ENCODE results near the gene TMC1.

TMC1 gene

DNA sequence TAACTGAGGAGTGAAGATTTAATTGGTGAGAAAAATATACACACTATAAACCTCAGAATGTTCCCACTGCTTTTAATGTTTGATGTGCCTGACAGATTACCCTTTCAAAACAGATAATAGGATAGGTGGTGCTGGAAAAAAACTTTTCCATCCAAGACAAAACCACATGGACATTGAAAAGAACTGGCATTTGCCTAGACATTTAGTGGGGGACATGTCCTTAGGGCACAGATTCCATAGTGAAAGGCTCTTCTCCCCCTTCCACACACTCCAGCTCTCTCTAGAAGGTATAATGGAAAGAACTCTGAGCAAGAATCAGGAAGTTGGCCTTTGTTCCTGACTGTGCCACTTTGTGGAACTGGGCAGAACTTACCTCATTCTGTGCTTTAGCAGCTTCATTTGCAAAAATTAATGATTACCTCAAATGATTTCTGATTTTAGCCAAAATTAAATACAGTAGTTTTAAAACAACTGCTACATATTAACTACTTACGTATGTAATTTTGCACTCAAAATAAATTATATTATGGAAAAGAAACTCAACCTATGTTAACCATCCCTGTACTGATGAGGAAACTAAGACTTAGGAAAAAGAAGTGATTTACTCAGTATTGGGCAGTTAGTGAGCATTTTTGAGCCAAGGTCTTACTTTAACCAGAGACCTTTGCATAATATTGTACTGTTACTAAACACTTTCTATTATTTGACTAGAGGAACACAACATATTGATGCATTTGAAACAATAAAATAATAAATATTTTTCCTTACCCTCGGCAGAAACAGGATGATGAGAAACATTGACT lies 43.3 kb downstream of the TMC1 start:
- in situ Hi-C loops (cut with HindIII; ENCODE audit: low sequenced_read_pairs): no loop called here
- no peak for TF ChIP-seq CTCF (IDR thresholded peaks at IDR 0.05; ENCODE audit: low read depth, low read length, missing control alignments)
- DNase-seq (ENCODE audit: low read depth): no peak
- no peak overlapping the region for H3K4me3 ChIP-seq (ENCODE audit: low read depth, low read length)

- no peak for TF ChIP-seq CTCF (IDR thresholded peaks at IDR 0.05; ENCODE audit: low read depth, low read length, missing control alignments)
- H3K4me3 ChIP-seq (ENCODE audit: low read depth, low read length): no peak overlapping the region
- in situ Hi-C loops (cut with HindIII; ENCODE audit: low sequenced_read_pairs): no loop called here
- no peak for DNase-seq (ENCODE audit: low read depth)
Observed at GRCh38 chr9:72565535-72565934, 44.1 kb downstream of the TMC1 start.

DNA sequence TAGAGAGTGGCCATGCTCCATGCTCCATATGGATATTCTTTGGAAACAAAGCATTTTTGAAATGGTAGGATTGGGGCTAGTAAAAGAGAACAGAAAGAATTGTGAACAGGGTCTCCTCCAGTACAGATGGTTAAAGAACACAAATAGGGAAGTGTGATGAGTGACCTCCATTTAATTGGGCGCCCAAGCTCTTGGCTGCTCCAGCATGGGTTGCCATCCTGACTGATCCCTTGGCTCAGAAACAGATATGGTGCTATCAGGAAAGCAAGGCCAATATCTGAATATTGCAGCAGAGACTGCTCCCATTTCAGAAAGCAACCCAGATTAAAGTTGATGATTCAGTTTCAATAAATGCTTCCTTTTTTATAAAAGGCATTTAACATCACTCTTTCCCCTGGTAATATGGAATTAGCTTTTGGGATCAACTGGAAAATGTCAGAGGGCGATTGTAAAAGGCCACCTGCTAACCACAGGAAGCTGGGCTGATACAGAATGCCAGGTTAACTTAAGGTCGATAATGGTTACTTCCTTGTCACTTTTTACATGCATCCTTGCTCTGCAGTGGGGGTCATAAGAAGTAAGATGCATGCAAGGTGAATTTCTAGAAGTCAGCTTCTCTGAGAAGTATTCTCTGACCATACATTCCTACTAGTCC lies 52.9 kb downstream of the TMC1 start:
- no peak overlapping the region for H3K4me3 ChIP-seq (ENCODE audit: low read depth, low read length)
- no peak for TF ChIP-seq CTCF (IDR thresholded peaks at IDR 0.05; ENCODE audit: low read depth, low read length, missing control alignments)

GRCh38 chr9:72575666-72576065 lies 54.3 kb downstream of the TMC1 start:
- in situ Hi-C loops (cut with HindIII; ENCODE audit: low sequenced_read_pairs): loop anchor here (25.0 kb wide), 1 partner anchor 188 kb away; no protein-coding TSS in a partner anchor
- no peak for TF ChIP-seq CTCF (IDR thresholded peaks at IDR 0.05; ENCODE audit: low read depth, low read length, missing control alignments)
- no peak overlapping the region for H3K4me3 ChIP-seq (ENCODE audit: low read depth, low read length)
- no peak for DNase-seq (ENCODE audit: low read depth)

More for the DNA sequence above, 52.9 kb downstream of the TMC1 start:
- in situ Hi-C loops (cut with HindIII; ENCODE audit: low sequenced_read_pairs): no loop called here
- DNase-seq (ENCODE audit: low read depth): no peak

DNA sequence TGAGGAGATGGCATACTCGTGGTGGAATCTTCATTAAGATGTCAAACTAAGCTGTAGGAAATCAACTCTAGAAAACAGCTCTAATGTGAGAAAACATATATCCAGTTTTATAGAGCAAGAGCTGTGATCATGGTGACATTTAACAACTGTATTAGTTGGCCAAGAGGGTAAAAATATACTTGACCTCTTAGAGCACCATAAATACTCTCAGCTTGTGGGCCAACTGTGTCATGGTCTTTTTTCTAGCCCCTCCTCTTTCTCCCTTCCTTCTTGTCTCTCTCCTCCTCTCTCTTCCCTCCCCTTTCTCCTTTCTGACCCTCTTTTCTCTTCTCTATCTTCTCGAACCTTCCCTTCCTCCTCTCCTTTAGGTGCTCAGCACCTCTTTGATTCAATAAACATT lies 54.7 kb downstream of the TMC1 start:
- H3K4me3 ChIP-seq (ENCODE audit: low read depth, low read length): no peak overlapping the region
- no peak for DNase-seq (ENCODE audit: low read depth)
- in situ Hi-C loops (cut with HindIII; ENCODE audit: low sequenced_read_pairs): loop anchor here (25.0 kb wide), 1 partner anchor 189 kb away; no protein-coding TSS in a partner anchor
- TF ChIP-seq CTCF (IDR thresholded peaks at IDR 0.05; ENCODE audit: low read depth, low read length, missing control alignments): no peak

- TF ChIP-seq CTCF (IDR thresholded peaks at IDR 0.05; ENCODE audit: low read depth, low read length, missing control alignments): no peak
- in situ Hi-C loops (cut with HindIII; ENCODE audit: low sequenced_read_pairs): loop anchor here (25.0 kb wide), 1 partner anchor 190 kb away; no protein-coding TSS in a partner anchor
- peak; percentile 66 for DNase-seq (ENCODE audit: low read depth)
- H3K4me3 ChIP-seq (ENCODE audit: low read depth, low read length): no peak overlapping the region
Observed at GRCh38 chr9:72577212-72577753, 55.9 kb downstream of the TMC1 start.
